ENCODE measurements around the gene PRKCG.
A peak's percentile ranks its signal among the peaks of the same experiment; 100 is the strongest.

PRKCG gene

DNA sequence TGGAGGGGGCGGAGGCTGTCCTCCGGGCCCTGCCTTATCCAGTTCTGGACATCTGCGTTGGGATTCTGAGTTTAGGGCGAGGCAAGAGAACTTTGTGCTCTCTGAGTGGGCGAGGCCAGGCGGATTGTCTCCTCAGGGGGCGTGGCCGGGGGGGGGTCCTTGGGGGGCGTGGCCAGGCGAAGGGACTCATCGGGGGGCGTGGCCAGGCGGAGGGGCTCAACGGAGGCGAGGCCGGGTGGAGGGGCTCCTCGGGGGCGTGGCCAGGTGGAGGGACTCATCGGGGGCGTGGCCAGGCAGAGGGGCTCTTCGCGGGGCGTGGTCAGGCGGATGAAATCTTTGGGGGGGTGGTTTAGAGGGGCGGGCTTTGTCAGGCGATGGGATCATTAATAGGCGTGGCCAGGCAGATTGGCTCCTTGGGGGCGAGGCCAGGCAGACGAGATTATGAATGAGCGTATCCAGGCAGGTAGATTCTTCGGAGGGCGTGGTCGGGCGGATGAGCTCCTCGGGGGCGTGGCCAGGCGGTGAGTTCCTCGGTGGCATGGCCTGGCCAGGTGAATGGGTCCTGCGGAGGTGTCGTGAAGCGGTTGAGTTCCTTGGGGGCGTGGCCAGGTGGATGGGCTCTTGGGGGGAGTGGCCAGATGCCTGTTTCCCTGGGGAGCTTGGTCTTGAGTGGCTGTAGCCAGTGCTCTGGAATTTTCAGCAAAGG, 16.8 kb downstream of the PRKCG start:
- no peak for DNase-seq (ENCODE audit: low spot score)

DNA sequence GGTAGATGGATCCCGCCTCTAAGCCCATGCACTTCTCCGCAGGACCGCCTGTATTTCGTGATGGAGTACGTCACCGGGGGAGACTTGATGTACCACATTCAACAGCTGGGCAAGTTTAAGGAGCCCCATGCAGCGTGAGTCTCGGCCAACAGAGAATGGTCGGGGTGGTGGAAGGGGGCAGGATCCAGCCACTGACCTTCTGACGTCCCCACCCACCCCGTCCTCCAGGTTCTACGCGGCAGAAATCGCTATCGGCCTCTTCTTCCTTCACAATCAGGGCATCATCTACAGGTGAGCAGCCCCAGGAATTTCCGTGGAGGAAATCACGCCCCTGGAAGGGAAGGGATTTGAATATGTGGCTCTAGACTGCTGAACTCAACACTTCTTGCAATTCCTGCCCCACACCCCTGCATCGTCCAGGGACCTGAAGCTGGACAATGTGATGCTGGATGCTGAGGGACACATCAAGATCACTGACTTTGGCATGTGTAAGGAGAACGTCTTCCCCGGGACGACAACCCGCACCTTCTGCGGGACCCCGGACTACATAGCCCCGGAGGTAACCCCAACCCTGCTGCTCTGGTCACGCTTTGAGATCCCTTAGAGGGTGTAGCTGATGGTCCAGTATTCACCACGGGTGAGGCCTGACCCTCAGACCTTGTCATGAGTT, 18.3 kb downstream of the PRKCG start:
- DNase-seq (ENCODE audit: low spot score), result no peak

DNA sequence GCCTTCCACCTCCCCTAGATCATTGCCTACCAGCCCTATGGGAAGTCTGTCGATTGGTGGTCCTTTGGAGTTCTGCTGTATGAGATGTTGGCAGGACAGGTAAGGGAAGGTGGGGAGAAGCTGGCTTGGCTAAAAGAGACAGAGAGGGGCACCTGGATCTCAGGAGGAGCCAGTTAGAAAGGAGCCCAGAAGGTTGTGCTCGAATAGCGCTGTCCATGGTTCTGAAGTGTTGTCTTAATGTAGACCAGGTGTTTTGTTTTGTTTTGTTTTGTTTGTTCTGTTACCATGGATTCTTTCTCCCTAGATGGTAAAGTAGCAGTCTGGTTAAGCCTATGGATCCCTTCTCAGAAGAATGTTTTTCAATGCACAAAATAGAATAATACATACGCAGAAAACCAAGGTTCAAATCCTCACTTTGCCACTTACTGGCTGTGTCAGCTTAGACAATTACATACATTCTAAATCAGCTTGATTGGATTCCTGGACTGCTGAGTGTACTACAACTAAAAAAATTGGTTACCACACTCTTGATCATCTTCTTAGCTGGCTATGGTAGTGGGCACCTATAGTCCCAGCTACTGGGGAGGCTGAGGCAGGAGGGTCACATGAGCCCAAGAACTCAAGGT, 21.2 kb downstream of the PRKCG start:
- DNase-seq (ENCODE audit: low spot score), result peak; percentile 47

DNA sequence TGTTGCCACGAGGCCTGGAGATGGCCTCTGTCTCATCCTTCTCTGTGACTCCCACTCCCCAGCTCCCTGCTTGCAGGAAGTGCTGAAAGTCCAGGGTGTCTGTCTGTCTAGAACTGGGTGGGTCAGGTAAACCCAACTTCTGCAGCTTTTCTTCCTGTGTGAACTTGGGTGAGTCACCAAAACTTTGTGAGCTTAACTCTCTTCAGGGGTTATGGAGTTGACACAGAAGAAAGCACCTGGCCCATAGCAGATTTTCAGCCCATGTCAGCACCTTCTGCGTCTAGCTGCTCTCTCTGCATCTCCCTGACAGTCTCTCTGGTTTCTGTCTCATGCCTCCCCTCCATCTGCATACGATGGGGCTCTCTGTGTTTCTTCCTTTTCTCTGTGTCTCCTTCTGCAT, 22.9 kb downstream of the PRKCG start:
- no peak for DNase-seq (ENCODE audit: low spot score)

DNA sequence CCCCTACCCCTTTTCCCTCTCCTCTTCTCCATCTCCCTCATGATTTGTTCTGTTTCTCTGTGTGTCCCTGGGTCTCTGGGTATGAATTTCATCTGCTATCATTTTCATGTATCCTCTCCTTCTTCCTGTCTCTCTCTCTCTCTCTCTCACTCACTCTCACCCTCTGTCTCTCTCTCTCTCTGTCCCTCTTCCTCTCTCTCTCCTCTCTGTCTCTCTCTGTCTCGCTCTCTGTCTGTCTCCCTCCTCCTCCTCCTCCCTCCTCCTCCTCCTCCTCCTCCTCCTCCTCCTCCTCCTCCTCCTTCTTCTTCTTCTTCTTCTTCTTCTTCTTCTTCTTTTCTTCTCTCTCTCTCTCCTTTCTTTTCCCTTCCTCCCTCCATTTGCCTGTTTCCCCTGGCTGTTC, 23.8 kb downstream of the PRKCG start:
- DNase-seq (ENCODE audit: low spot score), result no peak

DNA sequence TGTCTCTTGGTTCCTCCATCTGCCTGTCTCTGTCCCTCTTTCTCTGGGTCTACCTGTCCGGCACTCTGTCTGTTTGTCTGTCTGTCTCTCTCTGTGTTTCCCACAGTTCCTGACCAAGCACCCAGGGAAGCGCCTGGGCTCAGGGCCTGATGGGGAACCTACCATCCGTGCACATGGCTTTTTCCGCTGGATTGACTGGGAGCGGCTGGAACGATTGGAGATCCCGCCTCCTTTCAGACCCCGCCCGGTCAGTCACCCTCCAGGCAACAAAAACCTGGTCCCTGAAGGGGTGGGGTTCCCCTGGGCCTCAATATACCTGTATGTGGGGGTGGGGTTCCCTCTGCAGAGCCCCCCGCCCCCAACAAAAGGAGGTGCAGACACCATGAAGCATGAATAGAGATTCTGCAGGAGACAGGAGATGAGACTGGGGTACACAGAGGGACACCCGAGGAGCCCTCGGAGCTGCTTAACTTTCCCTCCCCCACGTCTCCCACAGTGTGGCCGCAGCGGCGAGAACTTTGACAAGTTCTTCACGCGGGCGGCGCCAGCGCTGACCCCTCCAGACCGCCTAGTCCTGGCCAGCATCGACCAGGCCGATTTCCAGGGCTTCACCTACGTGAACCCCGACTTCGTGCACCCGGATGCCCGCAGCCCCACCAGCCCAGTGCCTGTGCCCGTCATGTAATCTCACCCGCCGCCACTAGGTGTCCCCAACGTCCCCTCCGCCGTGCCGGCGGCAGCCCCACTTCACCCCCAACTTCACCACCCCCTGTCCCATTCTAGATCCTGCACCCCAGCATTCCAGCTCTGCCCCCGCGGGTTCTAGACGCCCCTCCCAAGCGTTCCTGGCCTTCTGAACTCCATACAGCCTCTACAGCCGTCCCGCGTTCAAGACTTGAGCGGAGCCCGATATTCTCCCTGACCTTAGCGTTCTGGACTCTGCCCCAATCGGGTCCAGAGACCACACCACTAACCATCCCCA, 24.5 kb downstream of the PRKCG start:
- peak; percentile 58 for DNase-seq (ENCODE audit: low spot score)

DNA sequence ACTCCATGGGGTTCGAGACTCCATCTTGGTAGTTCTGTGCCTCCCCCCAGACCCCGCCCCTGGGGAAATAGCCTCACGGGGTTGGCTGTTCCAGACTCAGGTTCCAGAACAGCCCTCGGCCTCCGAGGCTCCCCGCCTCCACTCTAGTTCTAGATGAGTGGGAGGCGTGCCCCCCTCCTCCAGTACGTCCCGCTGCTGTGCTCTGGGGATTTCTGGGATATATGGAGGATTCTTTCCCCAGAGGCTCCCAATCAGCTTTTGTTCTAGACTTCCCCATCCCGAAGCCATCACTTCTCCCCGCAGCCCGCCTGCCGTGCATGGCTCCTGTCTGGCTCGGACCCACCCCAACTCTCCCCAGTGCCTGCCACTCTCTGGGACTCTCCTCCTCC, 25.2 kb downstream of the PRKCG start:
- DNase-seq (ENCODE audit: low spot score), result no peak

DNA sequence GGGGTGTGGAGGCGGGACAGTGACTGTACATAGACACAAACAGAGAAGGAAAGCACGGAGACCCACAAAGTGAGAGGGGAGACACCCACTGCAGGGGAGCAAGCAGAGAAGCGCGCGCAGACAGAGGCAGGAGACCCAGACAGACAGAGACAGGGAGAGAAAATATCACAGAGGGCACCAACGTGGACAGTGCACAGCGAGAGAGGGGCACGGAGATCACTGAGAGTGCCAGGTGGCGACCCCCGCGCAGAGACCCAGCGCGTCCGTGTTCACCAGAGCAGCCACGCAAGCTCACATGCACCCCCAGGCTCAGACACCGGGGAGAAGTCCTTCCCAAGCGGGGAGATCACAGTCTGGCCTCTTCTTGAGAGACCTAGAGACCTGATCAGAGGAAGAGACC, 25.7 kb downstream of the PRKCG start:
- DNase-seq (ENCODE audit: low spot score), result no peak

DNA sequence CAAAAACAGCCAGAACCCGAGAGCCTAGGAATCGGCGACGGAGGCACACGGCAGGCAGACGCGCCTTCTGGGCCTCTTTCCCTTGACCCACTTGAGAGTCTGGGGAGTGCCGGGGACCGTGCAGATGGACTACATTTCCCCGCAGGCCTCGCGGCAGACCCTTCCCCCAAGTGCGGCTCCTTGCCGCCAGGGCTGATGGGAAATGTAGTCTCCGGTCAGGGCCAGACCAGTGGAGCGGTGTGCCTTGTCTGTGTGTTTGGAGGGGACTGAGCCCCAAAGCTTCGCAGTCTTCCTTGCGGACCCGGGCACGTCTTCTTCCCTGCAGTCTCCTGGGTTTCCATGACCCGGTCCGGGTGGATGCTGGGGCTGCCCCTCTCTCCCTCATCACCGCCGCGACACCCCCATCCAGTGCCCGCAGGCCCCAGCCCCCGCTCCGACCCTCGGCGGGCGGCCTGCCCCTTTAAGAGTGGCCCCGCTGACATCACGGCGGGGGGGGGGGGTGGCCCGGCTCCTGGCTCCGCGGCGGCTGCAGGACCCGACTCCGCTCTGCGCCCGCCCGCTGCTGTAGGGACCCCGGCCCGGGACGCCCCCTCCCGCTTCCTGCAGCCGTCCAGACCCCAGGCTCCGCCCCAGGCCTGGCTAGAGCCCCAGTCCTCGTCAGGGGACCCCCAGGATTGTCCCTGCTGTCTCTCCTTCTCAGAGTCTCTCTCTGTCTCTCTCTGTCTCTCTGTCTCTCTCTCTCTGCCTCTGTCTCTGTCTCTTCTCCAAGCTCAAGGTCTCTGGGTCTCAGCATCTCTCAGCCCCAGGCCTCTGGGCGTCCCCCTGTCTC, 26.3 kb downstream of the PRKCG start:
- DNase-seq (ENCODE audit: low spot score), result peak; percentile 23

DNA sequence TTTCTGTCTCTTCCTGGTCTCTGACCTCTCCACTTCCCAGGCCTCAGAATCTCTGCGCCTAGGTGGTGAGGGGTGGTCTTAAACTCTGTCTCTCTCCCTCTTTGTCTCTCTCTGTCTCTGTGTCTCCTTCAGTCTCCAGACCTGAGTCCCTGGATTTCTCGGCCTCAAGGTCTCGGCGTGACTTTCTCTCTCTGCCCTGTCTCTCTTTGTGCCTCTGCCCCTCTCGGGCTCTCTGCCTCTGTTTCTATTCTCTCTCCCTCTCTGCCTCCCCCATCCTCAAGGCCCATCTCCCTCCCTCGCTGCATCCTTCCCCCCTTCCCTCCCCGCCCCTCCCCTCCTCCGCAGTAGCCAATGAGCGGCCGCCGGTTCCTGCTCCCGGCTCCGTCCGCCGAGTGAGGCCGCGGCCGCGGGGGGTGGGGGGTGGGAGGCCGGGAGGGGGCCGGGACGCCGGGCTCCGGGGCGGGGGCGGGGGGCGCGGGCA, 27.0 kb downstream of the PRKCG start, which contains the start of gene CACNG7:
CACNG7 (plus strand) TSS at position 344 of the 481 bp plus-strand sequence. CDS start 3,554 bp downstream, outside the sequence.
- no peak for DNase-seq (ENCODE audit: low spot score)

DNA sequence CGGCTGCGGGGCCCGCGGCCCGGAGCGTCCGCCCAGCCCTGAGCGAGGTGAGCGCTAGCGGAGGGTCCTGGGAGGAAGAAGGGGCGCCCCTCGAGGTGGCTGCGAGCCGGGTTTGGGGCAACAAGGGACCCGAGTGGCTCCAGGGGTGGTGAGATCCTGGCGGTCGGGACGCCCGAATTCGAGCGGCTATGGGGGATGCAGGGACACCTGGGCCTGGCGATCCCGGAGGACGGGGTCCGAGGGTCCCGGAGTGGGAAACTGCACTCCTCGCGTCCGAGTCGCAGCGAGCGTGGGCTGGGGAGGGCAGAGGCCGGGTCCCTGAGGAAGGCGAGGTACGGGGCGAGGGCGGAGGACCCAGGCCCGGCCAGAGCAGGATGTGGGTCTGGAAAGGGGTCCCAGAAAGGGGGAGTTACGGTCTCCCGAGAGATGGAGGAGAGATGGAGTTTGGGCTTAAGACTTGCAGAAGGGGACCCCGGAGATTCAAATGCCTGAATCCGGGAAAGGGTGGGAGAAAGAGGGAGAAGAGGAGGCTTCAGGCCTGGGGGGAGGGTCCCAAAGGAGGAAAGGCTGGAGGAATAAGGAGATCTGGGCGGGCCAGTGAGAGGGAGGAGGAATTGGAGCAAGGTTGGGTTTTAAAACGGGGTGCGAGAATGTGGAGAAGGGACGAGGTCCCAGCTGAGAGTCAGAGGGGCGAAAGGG, 27.6 kb downstream of the PRKCG start:
- no peak for DNase-seq (ENCODE audit: low spot score)

DNA sequence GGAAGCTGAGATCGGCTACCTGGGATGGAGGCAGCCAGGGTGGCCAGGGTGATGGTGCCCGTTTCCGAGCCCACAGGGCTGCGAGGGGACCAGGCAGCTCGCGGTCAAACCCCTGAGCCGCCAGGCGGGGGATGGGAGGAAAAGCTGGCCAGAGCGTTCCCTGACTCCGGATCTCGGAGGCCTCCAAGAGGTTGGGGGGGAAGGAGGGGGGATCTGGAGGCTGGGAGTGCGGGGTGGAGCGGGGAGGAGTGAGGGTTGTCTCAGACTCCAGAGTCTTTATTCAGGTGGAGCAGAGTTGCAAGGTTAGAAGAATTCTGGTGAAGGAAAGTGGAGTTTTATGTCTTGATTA, 28.1 kb downstream of the PRKCG start:
- DNase-seq (ENCODE audit: low spot score), result no peak

DNA sequence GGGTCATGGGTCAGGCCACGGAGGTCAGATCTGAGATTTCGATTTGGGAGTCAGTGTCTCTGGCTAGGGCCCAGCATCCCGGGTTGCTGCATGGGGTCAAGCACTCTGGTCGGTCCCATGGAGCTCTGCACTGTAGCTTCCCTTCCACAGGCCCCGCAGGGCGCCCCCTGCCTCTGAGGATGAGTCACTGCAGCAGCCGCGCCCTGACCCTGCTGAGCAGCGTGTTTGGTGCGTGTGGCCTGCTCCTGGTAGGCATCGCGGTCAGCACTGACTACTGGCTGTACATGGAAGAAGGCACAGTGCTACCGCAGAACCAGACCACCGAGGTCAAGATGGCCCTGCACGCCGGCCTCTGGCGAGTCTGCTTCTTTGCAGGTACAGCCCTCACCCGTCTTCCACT, 30.7 kb downstream of the PRKCG start:
- DNase-seq (ENCODE audit: low spot score), result no peak

DNA sequence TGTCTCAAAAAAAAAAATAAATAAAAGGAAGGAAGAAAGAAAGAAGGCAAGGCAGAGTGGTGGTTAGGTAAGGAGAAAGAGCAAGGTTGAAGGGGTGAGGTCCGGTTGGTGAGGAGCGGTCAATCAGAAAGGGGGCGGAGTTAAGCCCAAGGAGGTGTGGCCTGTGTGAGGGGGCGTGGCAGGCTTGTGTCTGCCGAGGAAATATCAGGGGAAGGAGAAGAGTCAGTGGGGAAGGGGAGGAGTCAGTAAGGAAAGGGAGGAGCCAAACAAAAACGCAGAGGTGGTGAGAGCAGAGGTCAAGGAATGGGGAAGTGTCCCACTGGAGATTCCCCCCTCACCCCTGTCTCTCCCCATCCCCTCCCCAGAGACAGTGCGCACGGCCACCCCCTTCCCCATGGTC, 33.0 kb downstream of the PRKCG start:
- DNase-seq (ENCODE audit: low spot score), result no peak

DNA sequence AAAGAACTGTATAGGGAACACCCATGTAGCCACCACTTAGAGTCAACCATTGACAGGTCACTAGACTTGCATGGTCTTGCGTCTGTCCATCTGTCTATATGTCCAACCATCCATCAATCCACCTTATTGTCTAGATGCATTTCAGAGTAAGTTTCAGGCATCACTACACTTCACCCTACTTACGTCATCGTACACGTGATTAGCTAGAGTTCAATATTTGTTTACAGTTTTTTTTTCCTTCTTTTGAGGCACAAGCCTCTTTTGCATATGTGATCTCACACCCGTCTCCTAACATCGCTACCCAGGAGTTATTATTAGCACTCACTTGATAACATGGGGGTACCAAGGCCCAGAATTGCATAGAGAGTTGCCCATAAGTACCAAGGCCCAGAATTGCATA, 34.0 kb downstream of the PRKCG start:
- no peak for DNase-seq (ENCODE audit: low spot score)

DNA sequence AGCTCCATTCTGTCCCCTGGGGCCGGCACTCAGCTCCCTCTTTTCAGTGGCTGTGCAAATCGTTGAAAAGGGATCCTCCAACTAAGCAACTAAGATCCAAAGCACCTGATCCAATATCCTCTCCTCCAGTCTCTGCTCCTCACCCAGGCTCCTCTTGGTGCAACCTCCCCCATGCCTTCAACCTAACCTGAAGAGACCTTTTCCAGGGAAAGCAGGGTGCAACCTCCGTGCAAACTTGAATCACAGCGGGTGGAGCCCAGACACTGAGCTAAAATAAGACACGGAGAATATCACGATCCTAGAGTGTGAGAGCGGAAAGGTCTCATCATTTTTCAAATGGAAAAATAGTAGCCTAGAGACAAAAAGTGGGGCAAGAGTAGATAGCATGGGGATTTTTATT, 35.4 kb downstream of the PRKCG start:
- no peak for DNase-seq (ENCODE audit: low spot score)

DNA sequence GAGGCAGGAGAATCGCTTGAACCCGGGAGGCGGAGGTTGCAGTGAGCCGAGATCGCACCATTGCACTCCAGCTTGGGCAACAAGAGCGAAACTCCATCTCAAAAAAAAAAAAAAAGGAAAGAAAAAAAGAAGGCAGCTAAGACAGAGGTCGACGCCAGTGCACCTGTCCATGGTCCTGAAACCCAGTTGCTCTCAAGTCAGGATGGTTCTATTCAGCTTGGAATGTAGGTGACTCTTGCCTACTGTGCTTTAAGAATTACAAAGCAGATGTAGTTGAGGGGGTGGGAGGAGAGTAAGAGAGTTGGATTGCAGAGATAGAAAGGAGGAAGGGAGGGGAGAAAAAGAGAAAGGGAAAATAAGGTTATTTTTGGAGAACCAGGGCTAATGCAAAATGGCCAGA, 45.7 kb downstream of the PRKCG start:
- peak; percentile 6 for DNase-seq (ENCODE audit: low spot score)

DNA sequence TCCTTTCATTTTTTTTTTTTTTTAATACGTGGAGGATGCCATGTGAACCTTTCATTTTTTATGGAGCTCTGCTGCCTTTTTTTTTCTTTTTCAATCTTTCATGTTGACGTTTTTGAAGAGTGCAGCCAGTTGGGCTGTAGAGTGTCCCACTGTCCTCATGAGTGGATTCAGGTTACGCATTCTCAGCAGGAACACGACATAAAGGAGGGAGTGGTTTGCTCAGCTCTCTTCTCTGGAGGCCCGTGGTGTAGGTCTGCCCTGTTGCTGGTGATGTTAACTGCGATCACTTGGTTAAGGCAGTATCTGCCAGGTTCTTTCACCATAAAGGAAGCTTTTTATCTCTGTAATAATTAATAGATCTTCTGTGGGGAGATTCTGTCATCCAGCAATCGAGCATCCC, 54.0 kb downstream of the PRKCG start:
- no peak for DNase-seq (ENCODE audit: low spot score)

DNA sequence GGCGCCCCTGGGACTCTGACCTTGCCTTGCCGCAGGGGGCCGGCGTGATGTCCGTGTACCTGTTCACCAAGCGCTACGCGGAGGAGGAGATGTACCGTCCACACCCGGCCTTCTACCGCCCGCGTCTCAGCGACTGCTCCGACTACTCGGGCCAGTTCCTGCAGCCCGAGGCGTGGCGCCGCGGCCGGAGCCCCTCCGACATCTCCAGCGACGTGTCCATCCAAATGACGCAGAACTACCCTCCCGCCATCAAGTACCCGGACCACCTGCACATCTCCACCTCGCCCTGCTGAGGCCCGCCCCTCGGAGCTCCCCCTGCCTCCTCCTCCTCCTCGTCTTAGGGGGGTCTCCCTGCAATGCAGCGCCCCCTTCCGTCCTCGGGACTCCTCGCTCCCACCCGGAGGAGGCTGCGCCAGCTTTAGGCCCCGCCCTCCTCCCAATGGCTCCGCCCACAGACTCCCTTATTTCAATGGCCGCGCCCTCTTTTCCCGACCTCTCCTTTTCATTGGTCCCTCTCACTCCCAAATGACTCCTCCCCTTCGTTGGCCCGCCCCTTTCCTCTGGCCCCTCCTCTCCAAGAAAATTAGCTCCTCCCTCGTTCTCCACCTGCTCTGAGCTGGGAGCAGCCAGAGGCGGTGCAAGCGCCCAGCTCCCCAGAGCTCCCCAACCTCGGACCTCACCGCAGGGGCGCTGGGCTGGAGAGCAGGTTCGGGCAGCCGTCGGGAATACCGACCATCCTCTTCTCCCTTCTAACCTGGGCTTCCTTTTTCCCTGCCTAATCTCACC, 60.2 kb downstream of the PRKCG start:
- DNase-seq (ENCODE audit: low spot score), result no peak

DNA sequence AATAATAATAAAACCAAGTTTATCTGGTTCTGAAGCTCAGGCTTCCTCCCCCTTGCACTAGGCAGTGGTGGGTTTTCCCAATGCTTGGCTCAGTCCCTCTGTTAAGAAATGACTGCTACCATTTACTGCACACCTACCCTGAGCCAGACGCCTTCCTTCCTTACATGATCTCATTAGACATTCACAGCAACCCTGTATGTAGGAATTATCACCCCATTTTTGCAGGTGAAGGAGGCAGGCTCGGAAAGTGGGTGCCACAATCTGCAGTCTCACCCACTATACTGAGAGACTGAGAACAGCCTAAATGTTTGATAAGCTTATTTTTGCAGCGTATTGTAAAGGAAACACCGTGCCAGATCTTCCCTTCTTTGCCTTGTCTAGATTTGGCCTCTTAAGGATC, 62.4 kb downstream of the PRKCG start:
- DNase-seq (ENCODE audit: low spot score), result no peak

Data from CD4-positive, alpha-beta T cell treated with Interleukin-15 for 4 hours (primary cell).